Measurements from ENCODE around the gene RABEP1. TPM values are rescaled to one million over a fixed set of nuclear protein-coding genes. Genes with fewer than 3 reads are reported as not detected.

The RABEP1 gene
- total and polyA plus RNA-seq, 2 experiments from 2014 or later, result 31.0 to 47.9 TPM

GRCh38 chr17:5424909-5425308, 142.8 kb downstream of the RABEP1 start:
- no peak for DNase-seq (ENCODE audit: low spot score)
- Histone ChIP-seq H4K20me1 (ENCODE audit: insufficient read depth, poor library complexity, severe bottlenecking) (no peaks in the 10 kb centered on the region), H3K79me2 (peaks cover 43% of the 10 kb centered on the region), H2AFZ (no peak overlapping the region), H3K27ac (no peak overlapping the region), H3K9me3 (ENCODE audit: low read depth) (no peaks in the 10 kb centered on the region), H3K9me2 (replicated peaks; ENCODE audit: insufficient read depth) (no peaks in the 10 kb centered on the region), H3K27me3 (no peaks in the 10 kb centered on the region), H3K4me3 (no peak overlapping the region), H3K36me3 (replicated peaks; ENCODE audit: insufficient read depth, low read depth) (no peaks in the 10 kb centered on the region), H3K4me1 (ENCODE audit: insufficient read depth) (peaks cover 11% of the 10 kb centered on the region), H3K4me2 (no peak overlapping the region)
- TF ChIP-seq EZH2 (IDR thresholded peaks at IDR 0.05; ENCODE audit: borderline replicate concordance) (no peak), CTCF (IDR thresholded peaks at IDR 0.05; ENCODE audit: poor library complexity) (no peak), EZH2phosphoT487 (IDR thresholded peaks at IDR 0.05; ENCODE audit: low read depth, severe bottlenecking, unreplicated experiment) (no peak)
- 97% methylated on average over 1 of the region's 1 CpG for WGBS (ENCODE audit: low lambda C conversion rate, missing lambda C conversion rate)

- peaks cover 8% of the 10 kb centered on the region for H3K4me1 ChIP-seq (ENCODE audit: insufficient read depth)
- no peak overlapping the region for H3K4me2 ChIP-seq
- no peaks in the 10 kb centered on the region for H3K27me3 ChIP-seq
- TF ChIP-seq CTCF (IDR thresholded peaks at IDR 0.05; ENCODE audit: poor library complexity) (no peak), EZH2 (IDR thresholded peaks at IDR 0.05; ENCODE audit: borderline replicate concordance) (no peak), EZH2phosphoT487 (IDR thresholded peaks at IDR 0.05; ENCODE audit: low read depth, severe bottlenecking, unreplicated experiment) (no peak)
- H3K4me3 ChIP-seq, result no peak overlapping the region
- no peak overlapping the region for H2AFZ ChIP-seq
- H4K20me1 ChIP-seq (ENCODE audit: insufficient read depth, poor library complexity, severe bottlenecking), result no peaks in the 10 kb centered on the region
- no peaks in the 10 kb centered on the region for H3K9me3 ChIP-seq (ENCODE audit: low read depth)
- H3K27ac ChIP-seq, result no peak overlapping the region
- H3K36me3 ChIP-seq (replicated peaks; ENCODE audit: insufficient read depth, low read depth), result no peaks in the 10 kb centered on the region
- no peak for DNase-seq (ENCODE audit: low spot score)
- H3K9me2 ChIP-seq (replicated peaks; ENCODE audit: insufficient read depth), result no peaks in the 10 kb centered on the region
- peaks cover 36% of the 10 kb centered on the region for H3K79me2 ChIP-seq
- 97% methylated on average over 3 of the region's 3 CpGs for WGBS (ENCODE audit: low lambda C conversion rate, missing lambda C conversion rate)
Measured at GRCh38 chr17:5425826-5426225, 143.7 kb downstream of the RABEP1 start.

GRCh38 chr17:5429191-5429887, 147.3 kb downstream of the RABEP1 start:
- no peak overlapping the region for H2AFZ ChIP-seq
- peaks cover 2% of the 10 kb centered on the region for H3K79me2 ChIP-seq
- no peak overlapping the region for H3K4me2 ChIP-seq
- no peak overlapping the region for H3K4me3 ChIP-seq
- 72% methylated on average over 3 of the region's 3 CpGs for WGBS (ENCODE audit: low lambda C conversion rate, missing lambda C conversion rate)
- TF ChIP-seq EZH2 (IDR thresholded peaks at IDR 0.05; ENCODE audit: borderline replicate concordance), result no peak
- no peak for TF ChIP-seq CTCF (IDR thresholded peaks at IDR 0.05; ENCODE audit: poor library complexity)
- TF ChIP-seq EZH2phosphoT487 (IDR thresholded peaks at IDR 0.05; ENCODE audit: low read depth, severe bottlenecking, unreplicated experiment), result no peak
- DNase-seq (ENCODE audit: low spot score), result no peak
- no peaks in the 10 kb centered on the region for H3K27me3 ChIP-seq
- H3K9me2 ChIP-seq (replicated peaks; ENCODE audit: insufficient read depth), result no peaks in the 10 kb centered on the region
- H4K20me1 ChIP-seq (ENCODE audit: insufficient read depth, poor library complexity, severe bottlenecking), result no peaks in the 10 kb centered on the region
- no peak overlapping the region for H3K27ac ChIP-seq
- H3K4me1 ChIP-seq (ENCODE audit: insufficient read depth), result no peaks in the 10 kb centered on the region
- H3K36me3 ChIP-seq (replicated peaks; ENCODE audit: insufficient read depth, low read depth), result no peaks in the 10 kb centered on the region
- no peaks in the 10 kb centered on the region for H3K9me3 ChIP-seq (ENCODE audit: low read depth)
